SU-DHL-6 (cell line): ENCODE results near the gene NEUROG3.

Source experiments
- H2AFZ ChIP-seq: fragments of 200-600 bp; sonication (generic); 2 replicates; pipeline ENCODE4 v1.6.1; 2014; ENCODE audit warnings: low read depth, mild to moderate bottlenecking, moderate library complexity, mixed read lengths, antibody characterized with exemption, low read length; ENCODE audit not compliant: severe bottlenecking
- H3F3A ChIP-seq: fragments of 200-600 bp; shearing (Covaris generic); 2 replicates; pipeline ENCODE4 v1.6.0; 2016; ENCODE audit warnings: antibody characterized with exemption, mild to moderate bottlenecking; ENCODE audit not compliant: insufficient read depth
- H3K27ac ChIP-seq: fragments of 200-600 bp; sonication (generic); 2 replicates; pipeline ENCODE4 v1.5.1; 2016; ENCODE audit warnings: low read depth, mild to moderate bottlenecking, low read length, moderate library complexity, mixed read lengths
- H3K27me3 ChIP-seq: fragments of 200-600 bp; sonication (generic), shearing (Covaris generic); 2 replicates; pipeline ENCODE4 v1.6.0; 2014; ENCODE audit warnings: mild to moderate bottlenecking, low read length
- H3K36me3 ChIP-seq: fragments of 200-600 bp; sonication (generic); 2 replicates; pipeline ENCODE4 v1.6.1; 2014; ENCODE audit warnings: mild to moderate bottlenecking, low read length, mixed read lengths
- H3K4me2 ChIP-seq: fragments of 300-600, 200-600 bp; shearing (Covaris generic), sonication (generic); 2 replicates; pipeline ENCODE4 v1.6.0; 2014; ENCODE audit warnings: low read length, low read depth, mild to moderate bottlenecking; ENCODE audit not compliant: poor library complexity, severe bottlenecking
- H3K4me3 ChIP-seq: fragments of 200-600 bp; sonication (generic); 2 replicates; pipeline ENCODE4 v1.5.1; 2014; ENCODE audit warnings: antibody characterized with exemption, low read length, mild to moderate bottlenecking, mixed read lengths; ENCODE audit not compliant: insufficient read depth, poor library complexity, severe bottlenecking
- H3K79me2 ChIP-seq: fragments of 200-600 bp; sonication (generic); 2 replicates; pipeline ENCODE4 v1.6.1; 2014; ENCODE audit warnings: mild to moderate bottlenecking, low read length, moderate library complexity; ENCODE audit not compliant: insufficient read depth
- H3K9ac ChIP-seq: fragments of 200-600 bp; sonication (generic); 2 replicates; pipeline ENCODE4 v1.7.0; 2014; ENCODE audit warnings: mild to moderate bottlenecking, low read length
- H3K9me2 ChIP-seq: fragments of 200-600 bp; sonication (generic); replicated peaks from 2 replicates; pipeline ENCODE4 v1.6.1; 2014; ENCODE audit warnings: low read length; ENCODE audit not compliant: insufficient read depth
- H3K9me3 ChIP-seq: fragments of 200-600 bp; sonication (generic); 2 replicates; pipeline ENCODE4 v1.6.1; 2014; ENCODE audit warnings: low read length, mixed read lengths; ENCODE audit not compliant: insufficient read depth
- H4K20me1 ChIP-seq: fragments of 200-600 bp; sonication (generic); 2 replicates; pipeline ENCODE4 v1.6.1; 2014; ENCODE audit warnings: low read depth, mild to moderate bottlenecking, antibody characterized with exemption, low read length, moderate library complexity, mixed read lengths
- EZH2phosphoT487 ChIP-seq: fragments of 200-600 bp; sonication (generic), shearing (Covaris generic); conservative IDR thresholded peaks from 2 replicates; pipeline ENCODE4 v1.6.1; 2018; ENCODE audit warnings: mild to moderate bottlenecking, antibody characterized with exemption, low read length, moderate library complexity, mixed read lengths
- TF ChIP-seq, protein P1 (sequence below): fragments of 200-600 bp; sonication (generic); IDR thresholded peaks from one replicate; pipeline ENCODE4 v1.5.1; 2017; ENCODE audit warnings: antibody characterized with exemption, mild to moderate bottlenecking, low read length, moderate library complexity; ENCODE audit not compliant: insufficient read depth, poor library complexity, severe bottlenecking

NEUROG3 gene

GRCh38 chr10:69583106-69583505 is 9.9 kb upstream of the NEUROG3 start:
- no peak overlapping the region for H3K27ac ChIP-seq
- TF ChIP-seq EZH2phosphoT487 = no peak
- TF ChIP-seq, protein P1, sequence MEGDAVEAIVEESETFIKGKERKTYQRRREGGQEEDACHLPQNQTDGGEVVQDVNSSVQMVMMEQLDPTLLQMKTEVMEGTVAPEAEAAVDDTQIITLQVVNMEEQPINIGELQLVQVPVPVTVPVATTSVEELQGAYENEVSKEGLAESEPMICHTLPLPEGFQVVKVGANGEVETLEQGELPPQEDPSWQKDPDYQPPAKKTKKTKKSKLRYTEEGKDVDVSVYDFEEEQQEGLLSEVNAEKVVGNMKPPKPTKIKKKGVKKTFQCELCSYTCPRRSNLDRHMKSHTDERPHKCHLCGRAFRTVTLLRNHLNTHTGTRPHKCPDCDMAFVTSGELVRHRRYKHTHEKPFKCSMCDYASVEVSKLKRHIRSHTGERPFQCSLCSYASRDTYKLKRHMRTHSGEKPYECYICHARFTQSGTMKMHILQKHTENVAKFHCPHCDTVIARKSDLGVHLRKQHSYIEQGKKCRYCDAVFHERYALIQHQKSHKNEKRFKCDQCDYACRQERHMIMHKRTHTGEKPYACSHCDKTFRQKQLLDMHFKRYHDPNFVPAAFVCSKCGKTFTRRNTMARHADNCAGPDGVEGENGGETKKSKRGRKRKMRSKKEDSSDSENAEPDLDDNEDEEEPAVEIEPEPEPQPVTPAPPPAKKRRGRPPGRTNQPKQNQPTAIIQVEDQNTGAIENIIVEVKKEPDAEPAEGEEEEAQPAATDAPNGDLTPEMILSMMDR = no peak
- H4K20me1 ChIP-seq = no peaks in the 10 kb centered on the region
- no peaks in the 10 kb centered on the region for H3F3A ChIP-seq
- no peak overlapping the region for H3K4me2 ChIP-seq
- H3K79me2 ChIP-seq = no peaks in the 10 kb centered on the region
- no peaks in the 10 kb centered on the region for H3K9me3 ChIP-seq
- H3K9ac ChIP-seq = no peak overlapping the region
- no peaks in the 10 kb centered on the region for H3K27me3 ChIP-seq
- no peaks in the 10 kb centered on the region for H3K9me2 ChIP-seq
- H2AFZ ChIP-seq = no peak overlapping the region
- H3K4me3 ChIP-seq = no peak overlapping the region
- no peaks in the 10 kb centered on the region for H3K36me3 ChIP-seq

DNA sequence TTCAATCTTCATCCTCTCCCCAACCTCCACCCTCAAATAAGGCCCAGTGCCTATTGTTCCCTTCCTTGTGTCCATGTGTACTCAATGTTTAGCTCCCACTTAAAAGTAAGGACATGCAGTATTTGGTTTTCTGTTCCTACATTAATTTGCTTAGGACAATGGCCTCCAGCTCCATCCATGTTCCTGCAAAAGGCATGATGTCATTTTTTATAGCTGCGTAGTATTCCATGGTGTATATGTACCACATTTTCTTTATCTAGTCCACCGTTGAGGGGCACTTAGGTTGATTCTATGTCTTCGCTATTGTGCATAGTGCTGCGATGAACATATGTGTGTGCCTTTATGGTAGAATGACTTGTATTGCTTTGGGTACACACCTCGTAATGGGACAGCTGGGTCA is 7.2 kb upstream of the NEUROG3 start:
- no peak overlapping the region for H3K4me2 ChIP-seq
- no peaks in the 10 kb centered on the region for H3K79me2 ChIP-seq
- no peak overlapping the region for H3K9ac ChIP-seq
- no peak overlapping the region for H3K27ac ChIP-seq
- H3F3A ChIP-seq = no peaks in the 10 kb centered on the region
- H3K27me3 ChIP-seq = no peaks in the 10 kb centered on the region
- H3K36me3 ChIP-seq = no peaks in the 10 kb centered on the region
- no peaks in the 10 kb centered on the region for H3K9me2 ChIP-seq
- no peaks in the 10 kb centered on the region for H3K9me3 ChIP-seq
- TF ChIP-seq EZH2phosphoT487 = no peak
- TF ChIP-seq, protein P1 = no peak
- no peak overlapping the region for H3K4me3 ChIP-seq
- no peaks in the 10 kb centered on the region for H4K20me1 ChIP-seq
- H2AFZ ChIP-seq = no peak overlapping the region

GRCh38 chr10:69579464-69580060 is 6.3 kb upstream of the NEUROG3 start:
- no peaks in the 10 kb centered on the region for H3K36me3 ChIP-seq
- H2AFZ ChIP-seq = no peak overlapping the region
- no peak overlapping the region for H3K4me3 ChIP-seq
- no peaks in the 10 kb centered on the region for H3K9me2 ChIP-seq
- TF ChIP-seq, protein P1 = no peak
- no peak for TF ChIP-seq EZH2phosphoT487
- no peak overlapping the region for H3K9ac ChIP-seq
- no peak overlapping the region for H3K4me2 ChIP-seq
- no peaks in the 10 kb centered on the region for H3F3A ChIP-seq
- H4K20me1 ChIP-seq = no peaks in the 10 kb centered on the region
- H3K9me3 ChIP-seq = no peaks in the 10 kb centered on the region
- no peak overlapping the region for H3K27ac ChIP-seq
- H3K79me2 ChIP-seq = no peaks in the 10 kb centered on the region
- H3K27me3 ChIP-seq = no peaks in the 10 kb centered on the region
